ENCODE results near the gene TMEM62. TPM values are rescaled to one million over a fixed set of nuclear protein-coding genes. Genes with fewer than 3 reads are reported as not detected.

TMEM62 gene
- total RNA-seq, 1 experiment from 2014 or later: 7.2 TPM

GRCh38 chr15:43104426-43104825, 29.0 kb upstream of the TMEM62 start:
- no peaks in the 10 kb centered on the region for H3K9me3 Mint-ChIP-seq
- no peak for DNase-seq

More at GRCh38 chr15:43104426-43104825, 29.0 kb upstream of the TMEM62 start:
- no peak overlapping the region for H3T11ph ChIP-seq (ENCODE audit: low read length)
- no peaks in the 10 kb centered on the region for H3K4me1 ChIP-seq (ENCODE audit: insufficient read depth, low read length)
- no peak overlapping the region for H2BK120ac ChIP-seq (ENCODE audit: low read depth, low read length, poor library complexity, severe bottlenecking)
- TF ChIP-seq, protein P1, sequence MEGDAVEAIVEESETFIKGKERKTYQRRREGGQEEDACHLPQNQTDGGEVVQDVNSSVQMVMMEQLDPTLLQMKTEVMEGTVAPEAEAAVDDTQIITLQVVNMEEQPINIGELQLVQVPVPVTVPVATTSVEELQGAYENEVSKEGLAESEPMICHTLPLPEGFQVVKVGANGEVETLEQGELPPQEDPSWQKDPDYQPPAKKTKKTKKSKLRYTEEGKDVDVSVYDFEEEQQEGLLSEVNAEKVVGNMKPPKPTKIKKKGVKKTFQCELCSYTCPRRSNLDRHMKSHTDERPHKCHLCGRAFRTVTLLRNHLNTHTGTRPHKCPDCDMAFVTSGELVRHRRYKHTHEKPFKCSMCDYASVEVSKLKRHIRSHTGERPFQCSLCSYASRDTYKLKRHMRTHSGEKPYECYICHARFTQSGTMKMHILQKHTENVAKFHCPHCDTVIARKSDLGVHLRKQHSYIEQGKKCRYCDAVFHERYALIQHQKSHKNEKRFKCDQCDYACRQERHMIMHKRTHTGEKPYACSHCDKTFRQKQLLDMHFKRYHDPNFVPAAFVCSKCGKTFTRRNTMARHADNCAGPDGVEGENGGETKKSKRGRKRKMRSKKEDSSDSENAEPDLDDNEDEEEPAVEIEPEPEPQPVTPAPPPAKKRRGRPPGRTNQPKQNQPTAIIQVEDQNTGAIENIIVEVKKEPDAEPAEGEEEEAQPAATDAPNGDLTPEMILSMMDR (conservative IDR thresholded peaks at IDR 0.05): no peak
- no peak overlapping the region for H3K9ac ChIP-seq (ENCODE audit: extremely low read depth, insufficient read length, low read length)
- peak overlapping the region in 2 of 3 experiments; percentile 72 to 83; a peak in 2 of 7 replicates for H3K27ac Mint-ChIP-seq
- no peak overlapping the region for H3K27ac ChIP-seq (ENCODE audit: insufficient read length, low read depth, low read length)
- H4K8ac ChIP-seq (replicated peaks; ENCODE audit: insufficient read length, low read depth, low read length): no peak overlapping the region
- no peak overlapping the region for H3K18ac ChIP-seq (ENCODE audit: insufficient read length, low read depth, low read length)
- H3K23me2 ChIP-seq (ENCODE audit: insufficient read length, low read depth, low read length, poor library complexity, severe bottlenecking): peaks cover 8% of the 10 kb centered on the region
- H3K14ac ChIP-seq (ENCODE audit: insufficient read depth, low read length): no peak overlapping the region
- no peak overlapping the region for H3K4me2 ChIP-seq (ENCODE audit: insufficient read depth, insufficient read length, low read length)
- H4K20me1 ChIP-seq (ENCODE audit: control insufficient read depth, insufficient read depth, insufficient read length): no peaks in the 10 kb centered on the region
- H3K4me3 Mint-ChIP-seq: peak overlapping the region; percentile 65 to 94
- peaks cover 9% of the 10 kb centered on the region for H3K79me1 ChIP-seq (ENCODE audit: insufficient read depth, low read depth, low read length, poor library complexity, severe bottlenecking)
- no CpG with 5 or more reads among the region's 5 CpGs for WGBS (ENCODE audit: extremely low coverage, insufficient read length, low lambda C conversion rate)
- peaks cover 11 to 13% of the 10 kb centered on the region in 2 experiments for H3K4me1 Mint-ChIP-seq
- H3K36me3 Mint-ChIP-seq (ENCODE audit: insufficient read depth in 1 of 3, low read depth in 3 of 3): peaks cover 5 to 27% (median 25%) of the 10 kb centered on the region in 3 experiments; a peak in 6 of 7 replicates
- no peak overlapping the region for H3K56ac ChIP-seq (ENCODE audit: insufficient read length, low read depth, low read length)
- no peak overlapping the region for H2BK12ac ChIP-seq (ENCODE audit: insufficient read length, low read depth, low read length)
- H4K5ac ChIP-seq (ENCODE audit: insufficient read length, low read depth, low read length): no peak overlapping the region
- no peaks in the 10 kb centered on the region for H3K9me3 ChIP-seq (ENCODE audit: control insufficient read depth, low read depth, low read length)
- peaks cover 1% of the 10 kb centered on the region; the same call in 1 of the 2 replicates for H3K79me2 ChIP-seq (ENCODE audit: insufficient read depth, low read length)
- H2BK5ac ChIP-seq (ENCODE audit: insufficient read length, low read length): no peak overlapping the region
- no peak overlapping the region for H2AK5ac ChIP-seq (ENCODE audit: insufficient read length, low read length)
- no peak overlapping the region for H2BK15ac ChIP-seq (ENCODE audit: low read depth, low read length)
- H2BK20ac ChIP-seq (ENCODE audit: low read depth, low read length, poor library complexity, severe bottlenecking): no peak overlapping the region
- no peak overlapping the region for H3K23ac ChIP-seq (ENCODE audit: insufficient read length, low read depth, low read length)
- H3K4ac ChIP-seq (ENCODE audit: low read depth, low read length): no peak overlapping the region
- H4K91ac ChIP-seq (ENCODE audit: insufficient read length, low read depth, low read length): no peak overlapping the region
- H2AFZ ChIP-seq (ENCODE audit: low read length): no peak overlapping the region
- no peaks in the 10 kb centered on the region for H3K27me3 ChIP-seq (ENCODE audit: insufficient read depth, low read length)
- H3K27me3 Mint-ChIP-seq (ENCODE audit: low read depth): peaks cover 6% of the 10 kb centered on the region

Measured in H9 (cell line).